ENCODE results near the gene RPS15A.

DNA sequence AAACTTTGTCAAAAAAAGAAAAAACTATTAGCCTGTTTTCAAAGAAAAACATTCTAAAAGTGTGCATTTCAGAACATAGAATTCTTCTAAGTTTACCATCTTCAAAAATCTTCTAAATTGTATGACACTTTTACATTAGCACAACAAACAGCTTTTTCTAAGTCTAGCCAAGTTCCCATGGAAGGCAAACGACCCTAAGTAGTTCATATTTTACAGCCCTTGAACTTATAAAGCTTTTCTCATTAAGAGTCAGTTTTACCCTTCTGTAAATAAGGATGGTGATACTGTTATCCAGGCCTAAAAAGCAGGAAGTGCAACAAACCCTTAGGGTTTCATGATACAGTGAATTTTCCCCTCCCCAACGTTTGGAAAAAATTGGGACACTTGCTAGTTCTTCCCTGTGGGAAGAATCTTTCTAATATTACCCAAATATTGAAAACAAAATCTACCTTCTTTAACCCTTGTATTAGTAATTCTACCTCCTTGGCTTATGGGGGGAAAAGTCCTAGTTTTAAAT, 15.2 kb upstream of the RPS15A start:
- TF ChIP-seq POLR2AphosphoS5 (IDR thresholded peaks at IDR 0.05; ENCODE audit: insufficient read depth in 1 of 2, low read depth in 1 of 2) (no peak), CTCF (IDR thresholded peaks at IDR 0.05) (no peak), POLR2A (IDR thresholded peaks at IDR 0.05) (no peak)

All from vagina (tissue), 2 donors.